ENCODE measurements around the gene FIGLA.

Gene FIGLA, protein sequence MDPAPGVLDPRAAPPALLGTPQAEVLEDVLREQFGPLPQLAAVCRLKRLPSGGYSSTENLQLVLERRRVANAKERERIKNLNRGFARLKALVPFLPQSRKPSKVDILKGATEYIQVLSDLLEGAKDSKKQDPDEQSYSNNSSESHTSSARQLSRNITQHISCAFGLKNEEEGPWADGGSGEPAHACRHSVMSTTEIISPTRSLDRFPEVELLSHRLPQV

GRCh38 chr2:70790136-70790828 lies at the start of gene FIGLA:
FIGLA (minus strand) TSS chr2:70790643; CDS start chr2:70790638, 5 bp downstream.
- H2AFZ ChIP-seq (ENCODE audit: low read length, unreplicated experiment), result peak within 1 kb of the TSS; percentile 6
- H3K27me3 ChIP-seq (ENCODE audit: insufficient read depth, low read length), result peaks cover 88% of the 10 kb centered on the region
- no peaks in the 10 kb centered on the region for H3K4me1 ChIP-seq (ENCODE audit: control insufficient read depth, insufficient read depth, low read length, unreplicated experiment)
- H3K36me3 ChIP-seq (ENCODE audit: insufficient read depth, low read length), result no peaks in the 10 kb centered on the region
- H3K79me2 ChIP-seq (ENCODE audit: control insufficient read depth, insufficient read depth, low read length, unreplicated experiment), result no peaks in the 10 kb centered on the region
- H3K4me3 ChIP-seq (ENCODE audit: low read depth, low read length), result peak within 1 kb of the TSS; percentile 55
- no peak within 1 kb of the TSS for H3K27ac ChIP-seq (ENCODE audit: low read depth, low read length)

- Histone ChIP-seq H3K4me3 (ENCODE audit: low read depth, low read length) (no peak overlapping the region), H3K27me3 (ENCODE audit: insufficient read depth, low read length) (peaks cover 82% of the 10 kb centered on the region), H3K27ac (ENCODE audit: low read depth, low read length) (no peak overlapping the region), H3K36me3 (ENCODE audit: insufficient read depth, low read length) (no peaks in the 10 kb centered on the region), H2AFZ (ENCODE audit: low read length, unreplicated experiment) (no peak overlapping the region), H3K4me1 (ENCODE audit: control insufficient read depth, insufficient read depth, low read length, unreplicated experiment) (no peaks in the 10 kb centered on the region), H3K79me2 (ENCODE audit: control insufficient read depth, insufficient read depth, low read length, unreplicated experiment) (no peaks in the 10 kb centered on the region)
Observed at GRCh38 chr2:70837980-70838925, 47.8 kb upstream of the FIGLA start.

DNA sequence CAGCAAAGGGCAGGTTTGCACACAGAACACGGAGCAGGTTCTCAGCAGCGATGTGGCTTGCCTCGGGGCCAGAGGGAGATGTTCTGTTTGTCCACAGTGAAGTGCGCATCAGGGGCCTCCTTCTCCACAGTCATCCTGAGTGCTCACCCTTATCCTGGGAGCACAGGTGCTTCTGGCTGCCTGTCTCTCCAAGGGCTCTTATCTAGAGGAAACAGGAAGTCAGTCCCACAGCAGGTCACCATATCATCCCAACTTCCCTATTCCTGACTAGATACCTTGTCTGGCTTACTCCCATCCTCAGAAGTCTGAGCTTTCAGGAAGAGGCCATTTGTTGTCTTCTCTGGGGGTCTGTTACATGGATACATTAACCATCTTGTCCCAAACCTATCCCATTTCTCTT lies 45.2 kb upstream of the FIGLA start, which contains the start of gene CD207:
CD207 (minus strand) TSS at position 174 of the 400 bp plus-strand sequence; CDS start at position 134, 40 bp downstream.
- peaks cover 87% of the 10 kb centered on the region for H3K27me3 ChIP-seq (ENCODE audit: insufficient read depth, low read length)

GRCh38 chr2:70834881-70835280 lies 44.4 kb upstream of the FIGLA start:
- H3K27ac ChIP-seq (ENCODE audit: low read depth, low read length), result no peak overlapping the region
- no peaks in the 10 kb centered on the region for H3K4me1 ChIP-seq (ENCODE audit: control insufficient read depth, insufficient read depth, low read length, unreplicated experiment)
- H3K27me3 ChIP-seq (ENCODE audit: insufficient read depth, low read length), result peaks cover 92% of the 10 kb centered on the region
- no peak overlapping the region for H2AFZ ChIP-seq (ENCODE audit: low read length, unreplicated experiment)
- H3K79me2 ChIP-seq (ENCODE audit: control insufficient read depth, insufficient read depth, low read length, unreplicated experiment), result no peaks in the 10 kb centered on the region
- no peak overlapping the region for H3K4me3 ChIP-seq (ENCODE audit: low read depth, low read length)
- H3K36me3 ChIP-seq (ENCODE audit: insufficient read depth, low read length), result no peaks in the 10 kb centered on the region

More for the DNA sequence above, 45.2 kb upstream of the FIGLA start, which contains the start of gene CD207:
- H3K79me2 ChIP-seq (ENCODE audit: control insufficient read depth, insufficient read depth, low read length, unreplicated experiment), result no peaks in the 10 kb centered on the region
- H3K4me1 ChIP-seq (ENCODE audit: control insufficient read depth, insufficient read depth, low read length, unreplicated experiment), result no peaks in the 10 kb centered on the region
- no peak within 1 kb of the TSS for H3K27ac ChIP-seq (ENCODE audit: low read depth, low read length)
- no peak within 1 kb of the TSS for H3K4me3 ChIP-seq (ENCODE audit: low read depth, low read length)
- no peaks in the 10 kb centered on the region for H3K36me3 ChIP-seq (ENCODE audit: insufficient read depth, low read length)
- H2AFZ ChIP-seq (ENCODE audit: low read length, unreplicated experiment), result no peak within 1 kb of the TSS

- H3K36me3 ChIP-seq (ENCODE audit: insufficient read depth, low read length), result no peaks in the 10 kb centered on the region
- no peak overlapping the region for H3K27ac ChIP-seq (ENCODE audit: low read depth, low read length)
- no peaks in the 10 kb centered on the region for H3K4me1 ChIP-seq (ENCODE audit: control insufficient read depth, insufficient read depth, low read length, unreplicated experiment)
- no peaks in the 10 kb centered on the region for H3K79me2 ChIP-seq (ENCODE audit: control insufficient read depth, insufficient read depth, low read length, unreplicated experiment)
- no peak overlapping the region for H2AFZ ChIP-seq (ENCODE audit: low read length, unreplicated experiment)
- H3K4me3 ChIP-seq (ENCODE audit: low read depth, low read length), result no peak overlapping the region
- peaks cover 96% of the 10 kb centered on the region for H3K27me3 ChIP-seq (ENCODE audit: insufficient read depth, low read length)
Observed at GRCh38 chr2:70834106-70834505, 43.7 kb upstream of the FIGLA start.

DNA sequence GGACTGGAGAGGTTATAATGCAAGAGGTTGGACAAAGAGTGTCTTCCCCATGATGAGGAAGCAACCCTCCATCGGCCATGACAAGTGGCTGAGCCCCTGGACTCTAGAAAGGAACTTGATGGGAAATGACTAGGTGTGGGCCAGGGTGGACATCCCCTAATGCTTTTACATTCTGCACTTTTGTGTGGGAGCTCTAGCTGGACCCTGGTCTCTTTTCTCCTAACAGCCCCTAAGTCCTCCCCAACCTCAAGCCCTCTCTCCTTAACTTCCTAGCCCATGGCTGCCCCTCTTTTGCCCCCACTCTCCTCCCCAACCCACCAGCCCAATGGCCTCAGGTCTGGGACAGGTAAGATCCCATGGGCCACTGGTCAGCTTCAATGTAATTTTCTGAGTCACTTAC lies 42.8 kb upstream of the FIGLA start:
- Histone ChIP-seq H3K4me3 (ENCODE audit: low read depth, low read length) (no peak overlapping the region), H3K4me1 (ENCODE audit: control insufficient read depth, insufficient read depth, low read length, unreplicated experiment) (no peaks in the 10 kb centered on the region), H3K79me2 (ENCODE audit: control insufficient read depth, insufficient read depth, low read length, unreplicated experiment) (no peaks in the 10 kb centered on the region), H3K27ac (ENCODE audit: low read depth, low read length) (no peak overlapping the region), H2AFZ (ENCODE audit: low read length, unreplicated experiment) (no peak overlapping the region), H3K36me3 (ENCODE audit: insufficient read depth, low read length) (no peaks in the 10 kb centered on the region), H3K27me3 (ENCODE audit: insufficient read depth, low read length) (peaks cover 95% of the 10 kb centered on the region)

DNA sequence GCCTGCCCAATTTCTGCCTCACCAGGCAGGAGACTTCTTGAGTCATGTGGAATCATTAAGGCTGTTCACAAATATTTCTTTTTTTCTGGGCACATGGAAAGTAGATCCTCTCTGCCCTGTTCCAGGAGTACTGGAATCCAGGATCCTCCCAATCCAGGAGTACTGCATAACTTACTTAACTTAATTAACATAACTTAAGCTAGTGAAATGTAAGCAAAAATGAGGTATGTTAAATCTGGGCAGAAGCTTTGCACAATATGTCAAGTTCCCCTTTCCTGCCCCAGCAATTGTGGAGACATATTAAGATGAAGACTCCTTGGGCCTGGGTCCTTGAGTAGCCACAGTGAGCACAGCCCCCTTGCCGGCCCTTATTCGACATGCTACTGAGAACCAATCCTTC lies 41.9 kb upstream of the FIGLA start:
- H3K4me3 ChIP-seq (ENCODE audit: low read depth, low read length), result no peak overlapping the region
- no peaks in the 10 kb centered on the region for H3K4me1 ChIP-seq (ENCODE audit: control insufficient read depth, insufficient read depth, low read length, unreplicated experiment)
- no peaks in the 10 kb centered on the region for H3K36me3 ChIP-seq (ENCODE audit: insufficient read depth, low read length)

GRCh38 chr2:70831861-70832260 lies 41.4 kb upstream of the FIGLA start:
- Histone ChIP-seq H3K4me3 (ENCODE audit: low read depth, low read length) (no peak overlapping the region), H3K36me3 (ENCODE audit: insufficient read depth, low read length) (no peaks in the 10 kb centered on the region), H2AFZ (ENCODE audit: low read length, unreplicated experiment) (no peak overlapping the region), H3K4me1 (ENCODE audit: control insufficient read depth, insufficient read depth, low read length, unreplicated experiment) (no peaks in the 10 kb centered on the region), H3K27me3 (ENCODE audit: insufficient read depth, low read length) (peaks cover 85% of the 10 kb centered on the region), H3K79me2 (ENCODE audit: control insufficient read depth, insufficient read depth, low read length, unreplicated experiment) (no peaks in the 10 kb centered on the region), H3K27ac (ENCODE audit: low read depth, low read length) (no peak overlapping the region)

More for the DNA sequence above, 41.9 kb upstream of the FIGLA start:
- H2AFZ ChIP-seq (ENCODE audit: low read length, unreplicated experiment), result no peak overlapping the region
- H3K27me3 ChIP-seq (ENCODE audit: insufficient read depth, low read length), result peaks cover 90% of the 10 kb centered on the region
- H3K79me2 ChIP-seq (ENCODE audit: control insufficient read depth, insufficient read depth, low read length, unreplicated experiment), result no peaks in the 10 kb centered on the region
- no peak overlapping the region for H3K27ac ChIP-seq (ENCODE audit: low read depth, low read length)

- Histone ChIP-seq H3K79me2 (ENCODE audit: control insufficient read depth, insufficient read depth, low read length, unreplicated experiment) (no peaks in the 10 kb centered on the region), H3K27ac (ENCODE audit: low read depth, low read length) (no peak overlapping the region), H3K27me3 (ENCODE audit: insufficient read depth, low read length) (peaks cover 70% of the 10 kb centered on the region), H2AFZ (ENCODE audit: low read length, unreplicated experiment) (no peak overlapping the region), H3K36me3 (ENCODE audit: insufficient read depth, low read length) (no peaks in the 10 kb centered on the region), H3K4me1 (ENCODE audit: control insufficient read depth, insufficient read depth, low read length, unreplicated experiment) (no peaks in the 10 kb centered on the region), H3K4me3 (ENCODE audit: low read depth, low read length) (no peak overlapping the region)
Observed at GRCh38 chr2:70830366-70830765, 39.9 kb upstream of the FIGLA start.

DNA sequence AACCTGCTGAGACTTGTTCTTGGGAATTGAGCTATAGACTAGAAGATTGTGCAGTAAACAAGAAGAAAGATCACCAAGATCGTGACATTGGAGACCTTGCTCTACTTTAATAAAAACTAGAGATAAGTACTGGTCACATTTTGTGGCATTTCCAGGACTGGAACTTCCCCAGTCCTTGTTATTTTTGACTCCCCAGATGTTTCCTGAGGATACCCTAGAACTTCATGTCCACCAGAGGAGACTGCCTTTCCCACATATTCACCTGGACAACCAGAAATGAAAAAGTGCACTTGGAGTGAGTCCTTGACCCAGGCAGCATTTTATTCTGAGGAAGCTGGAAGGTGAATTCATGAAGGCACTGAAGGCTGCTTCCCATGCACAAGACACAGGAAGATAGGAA lies 39.5 kb upstream of the FIGLA start:
- Histone ChIP-seq H3K27ac (ENCODE audit: low read depth, low read length) (no peak overlapping the region), H3K4me1 (ENCODE audit: control insufficient read depth, insufficient read depth, low read length, unreplicated experiment) (no peaks in the 10 kb centered on the region), H3K36me3 (ENCODE audit: insufficient read depth, low read length) (no peaks in the 10 kb centered on the region), H2AFZ (ENCODE audit: low read length, unreplicated experiment) (no peak overlapping the region), H3K79me2 (ENCODE audit: control insufficient read depth, insufficient read depth, low read length, unreplicated experiment) (no peaks in the 10 kb centered on the region), H3K4me3 (ENCODE audit: low read depth, low read length) (no peak overlapping the region), H3K27me3 (ENCODE audit: insufficient read depth, low read length) (peaks cover 69% of the 10 kb centered on the region)

Data from ACC112 (cell line).